HG03060 (cell line): ENCODE results near the gene IFIT1B.
"Not testable (repeated sequence)": the region's sequence is repeated elsewhere in the genome, so short reads cannot be mapped to it uniquely, and the experiment has no call there.

Experiments used
- ATAC-seq: cut with Tn5 transposase; IDR thresholded peaks from one replicate; pipeline ENCODE4 v1.9.1; 2021; ENCODE audit warnings: low read depth, moderate number of reproducible peaks; ENCODE audit not compliant: unreplicated experiment

Gene IFIT1B

GRCh38 chr10:89377705-89378637 is at the start of gene IFIT1B:
TSS of gene IFIT1B (plus strand) at chr10:89378056. CDS start at chr10:89378136, 80 bp downstream.
- no peak for ATAC-seq

- ATAC-seq = no peak
Measured at GRCh38 chr10:89329151-89329550, 48.7 kb upstream of the IFIT1B start.

GRCh38 chr10:89330014-89330413 is 47.8 kb upstream of the IFIT1B start:
- not testable (repeated sequence) for ATAC-seq

- no peak for ATAC-seq
Measured at GRCh38 chr10:89330537-89331212, 47.2 kb upstream of the IFIT1B start.

- not testable (repeated sequence) for ATAC-seq
Measured at GRCh38 chr10:89331487-89332122, 46.3 kb upstream of the IFIT1B start.

- ATAC-seq = peak; percentile 39
Measured at GRCh38 chr10:89332123-89332633, 45.7 kb upstream of the IFIT1B start.

- ATAC-seq = no peak
Measured at GRCh38 chr10:89335226-89335625, 42.6 kb upstream of the IFIT1B start.

- ATAC-seq = no peak
Measured at GRCh38 chr10:89336241-89336640, 41.6 kb upstream of the IFIT1B start.

- no peak for ATAC-seq
Measured at GRCh38 chr10:89337484-89337883, 40.4 kb upstream of the IFIT1B start.

- ATAC-seq = no peak
Measured at GRCh38 chr10:89338713-89339112, 39.1 kb upstream of the IFIT1B start.

- no peak for ATAC-seq
Measured at GRCh38 chr10:89339875-89340274, 38.0 kb upstream of the IFIT1B start.

- no peak for ATAC-seq
Measured at GRCh38 chr10:89341649-89342048, 36.2 kb upstream of the IFIT1B start.

- ATAC-seq = no peak
Measured at GRCh38 chr10:89342206-89342958, 35.5 kb upstream of the IFIT1B start.

- ATAC-seq = no peak
Measured at GRCh38 chr10:89343089-89343767, 34.6 kb upstream of the IFIT1B start.

- no peak for ATAC-seq
Measured at GRCh38 chr10:89344156-89344555, 33.7 kb upstream of the IFIT1B start.

GRCh38 chr10:89345367-89346000 is 32.4 kb upstream of the IFIT1B start:
- ATAC-seq = no peak

GRCh38 chr10:89346405-89347254 is 31.2 kb upstream of the IFIT1B start:
- no peak for ATAC-seq

GRCh38 chr10:89347701-89348457 is 30.0 kb upstream of the IFIT1B start:
- ATAC-seq = no peak
